Pons (tissue), 1 donor: Measurements from ENCODE around the gene ATP9A.
"Not testable (repeated sequence)": the region's sequence is repeated elsewhere in the genome, so short reads cannot be mapped to it uniquely, and the experiment has no call there.

Source experiments
- DNase-seq: peaks from one replicate; pipeline ENCODE4 v3.0.0-alpha.2; 2016; ENCODE audit warnings: low spot score

The ATP9A gene

GRCh38 chr20:51573576-51574243, 194.5 kb downstream of the ATP9A start:
- DNase-seq = no peak

GRCh38 chr20:51571460-51571794, 196.8 kb downstream of the ATP9A start:
- DNase-seq = no peak

- no peak for DNase-seq
Observed at GRCh38 chr20:51570739-51571459, 197.3 kb downstream of the ATP9A start.

GRCh38 chr20:51569815-51570738, 198.1 kb downstream of the ATP9A start:
- no peak for DNase-seq

GRCh38 chr20:51568533-51568932, 199.7 kb downstream of the ATP9A start:
- DNase-seq = not testable (repeated sequence)

GRCh38 chr20:51567622-51568021, 200.6 kb downstream of the ATP9A start:
- DNase-seq = no peak

GRCh38 chr20:51566594-51566993, 201.6 kb downstream of the ATP9A start:
- DNase-seq = no peak

GRCh38 chr20:51565298-51566144, 202.7 kb downstream of the ATP9A start:
- DNase-seq = no peak

- DNase-seq = no peak
Observed at GRCh38 chr20:51563486-51564332, 204.5 kb downstream of the ATP9A start.

GRCh38 chr20:51563174-51563485, 205.1 kb downstream of the ATP9A start:
- no peak for DNase-seq

- peak; percentile 64 for DNase-seq
Observed at GRCh38 chr20:51562332-51563173, 205.6 kb downstream of the ATP9A start.

- DNase-seq = no peak
Observed at GRCh38 chr20:51562027-51562331, 206.2 kb downstream of the ATP9A start.

- no peak for DNase-seq
Observed at GRCh38 chr20:51560550-51561307, 207.5 kb downstream of the ATP9A start.

GRCh38 chr20:51560042-51560441, 208.1 kb downstream of the ATP9A start:
- DNase-seq = no peak

GRCh38 chr20:51554538-51555165, 213.5 kb downstream of the ATP9A start:
- DNase-seq = no peak

GRCh38 chr20:51553897-51554486, 214.2 kb downstream of the ATP9A start:
- DNase-seq = no peak

GRCh38 chr20:51551186-51551585, 217.0 kb downstream of the ATP9A start:
- DNase-seq = no peak

GRCh38 chr20:51549474-51549873, 218.7 kb downstream of the ATP9A start:
- no peak for DNase-seq

- DNase-seq = no peak
Observed at GRCh38 chr20:51547951-51548350, 220.2 kb downstream of the ATP9A start.
